Measurements from ENCODE around the gene PCSK4.

DNA sequence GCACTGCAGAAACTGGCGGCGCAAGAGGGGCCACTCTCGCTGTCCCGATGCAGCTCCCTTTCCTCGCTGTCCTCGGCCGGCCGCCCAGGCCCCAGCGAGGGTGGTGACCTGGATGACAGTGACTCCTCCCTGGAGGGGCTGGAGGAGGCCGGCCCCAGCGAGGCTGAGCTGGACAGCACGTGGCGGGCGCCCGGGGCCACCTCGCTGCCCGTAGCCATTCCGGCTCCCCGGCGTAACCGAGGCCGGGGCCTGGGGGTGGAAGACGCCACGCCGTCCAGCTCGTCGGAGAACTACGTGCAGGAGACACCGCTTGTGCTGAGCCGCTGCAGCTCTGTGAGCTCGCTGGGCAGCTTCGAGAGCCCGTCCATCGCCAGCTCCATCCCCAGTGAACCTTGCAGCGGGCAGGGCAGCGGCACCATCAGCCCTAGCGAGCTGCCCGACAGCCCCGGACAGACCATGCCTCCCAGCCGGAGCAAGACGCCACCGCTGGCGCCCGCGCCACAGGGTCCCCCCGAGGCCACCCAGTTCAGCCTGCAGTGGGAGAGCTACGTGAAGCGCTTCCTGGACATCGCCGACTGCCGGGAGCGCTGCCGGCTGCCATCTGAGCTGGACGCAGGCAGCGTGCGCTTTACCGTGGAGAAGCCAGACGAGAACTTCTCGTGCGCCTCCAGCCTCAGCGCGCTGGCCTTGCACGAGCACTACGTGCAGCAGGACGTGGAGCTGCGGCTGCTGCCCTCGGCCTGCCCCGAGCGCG is 23.5 kb downstream of the PCSK4 start:
- TF ChIP-seq POLR2A (IDR thresholded peaks at IDR 0.05; ENCODE audit: borderline replicate concordance, extremely low read depth, insufficient read depth, insufficient read length) (no peak), EZH2 (IDR thresholded peaks at IDR 0.05) (no peak), YY1 (IDR thresholded peaks at IDR 0.05; ENCODE audit: extremely low read depth, insufficient replicate concordance, low read depth, low read length) (no peak), POLR2AphosphoS5 (IDR thresholded peaks at IDR 0.05; ENCODE audit: low read depth, low read length) (no peak), ZNF274 (IDR thresholded peaks at IDR 0.05; ENCODE audit: low read depth, low read length) (no peak), SP1 (IDR thresholded peaks at IDR 0.05; ENCODE audit: low read depth) (no peak)
- TF ChIP-seq, protein P1, sequence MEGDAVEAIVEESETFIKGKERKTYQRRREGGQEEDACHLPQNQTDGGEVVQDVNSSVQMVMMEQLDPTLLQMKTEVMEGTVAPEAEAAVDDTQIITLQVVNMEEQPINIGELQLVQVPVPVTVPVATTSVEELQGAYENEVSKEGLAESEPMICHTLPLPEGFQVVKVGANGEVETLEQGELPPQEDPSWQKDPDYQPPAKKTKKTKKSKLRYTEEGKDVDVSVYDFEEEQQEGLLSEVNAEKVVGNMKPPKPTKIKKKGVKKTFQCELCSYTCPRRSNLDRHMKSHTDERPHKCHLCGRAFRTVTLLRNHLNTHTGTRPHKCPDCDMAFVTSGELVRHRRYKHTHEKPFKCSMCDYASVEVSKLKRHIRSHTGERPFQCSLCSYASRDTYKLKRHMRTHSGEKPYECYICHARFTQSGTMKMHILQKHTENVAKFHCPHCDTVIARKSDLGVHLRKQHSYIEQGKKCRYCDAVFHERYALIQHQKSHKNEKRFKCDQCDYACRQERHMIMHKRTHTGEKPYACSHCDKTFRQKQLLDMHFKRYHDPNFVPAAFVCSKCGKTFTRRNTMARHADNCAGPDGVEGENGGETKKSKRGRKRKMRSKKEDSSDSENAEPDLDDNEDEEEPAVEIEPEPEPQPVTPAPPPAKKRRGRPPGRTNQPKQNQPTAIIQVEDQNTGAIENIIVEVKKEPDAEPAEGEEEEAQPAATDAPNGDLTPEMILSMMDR (IDR thresholded peaks at IDR 0.05 in 2 of 3, conservative IDR thresholded peaks at IDR 0.05 in 1 of 3; ENCODE audit: borderline replicate concordance in 1 of 3, insufficient read depth in 1 of 3, low read depth in 2 of 3, low read length in 2 of 3) = no peak
- TF ChIP-seq, protein P2, sequence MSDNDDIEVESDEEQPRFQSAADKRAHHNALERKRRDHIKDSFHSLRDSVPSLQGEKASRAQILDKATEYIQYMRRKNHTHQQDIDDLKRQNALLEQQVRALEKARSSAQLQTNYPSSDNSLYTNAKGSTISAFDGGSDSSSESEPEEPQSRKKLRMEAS (IDR thresholded peaks at IDR 0.05) = no peak
- TF ChIP-seq, protein P3, sequence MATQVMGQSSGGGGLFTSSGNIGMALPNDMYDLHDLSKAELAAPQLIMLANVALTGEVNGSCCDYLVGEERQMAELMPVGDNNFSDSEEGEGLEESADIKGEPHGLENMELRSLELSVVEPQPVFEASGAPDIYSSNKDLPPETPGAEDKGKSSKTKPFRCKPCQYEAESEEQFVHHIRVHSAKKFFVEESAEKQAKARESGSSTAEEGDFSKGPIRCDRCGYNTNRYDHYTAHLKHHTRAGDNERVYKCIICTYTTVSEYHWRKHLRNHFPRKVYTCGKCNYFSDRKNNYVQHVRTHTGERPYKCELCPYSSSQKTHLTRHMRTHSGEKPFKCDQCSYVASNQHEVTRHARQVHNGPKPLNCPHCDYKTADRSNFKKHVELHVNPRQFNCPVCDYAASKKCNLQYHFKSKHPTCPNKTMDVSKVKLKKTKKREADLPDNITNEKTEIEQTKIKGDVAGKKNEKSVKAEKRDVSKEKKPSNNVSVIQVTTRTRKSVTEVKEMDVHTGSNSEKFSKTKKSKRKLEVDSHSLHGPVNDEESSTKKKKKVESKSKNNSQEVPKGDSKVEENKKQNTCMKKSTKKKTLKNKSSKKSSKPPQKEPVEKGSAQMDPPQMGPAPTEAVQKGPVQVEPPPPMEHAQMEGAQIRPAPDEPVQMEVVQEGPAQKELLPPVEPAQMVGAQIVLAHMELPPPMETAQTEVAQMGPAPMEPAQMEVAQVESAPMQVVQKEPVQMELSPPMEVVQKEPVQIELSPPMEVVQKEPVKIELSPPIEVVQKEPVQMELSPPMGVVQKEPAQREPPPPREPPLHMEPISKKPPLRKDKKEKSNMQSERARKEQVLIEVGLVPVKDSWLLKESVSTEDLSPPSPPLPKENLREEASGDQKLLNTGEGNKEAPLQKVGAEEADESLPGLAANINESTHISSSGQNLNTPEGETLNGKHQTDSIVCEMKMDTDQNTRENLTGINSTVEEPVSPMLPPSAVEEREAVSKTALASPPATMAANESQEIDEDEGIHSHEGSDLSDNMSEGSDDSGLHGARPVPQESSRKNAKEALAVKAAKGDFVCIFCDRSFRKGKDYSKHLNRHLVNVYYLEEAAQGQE (IDR thresholded peaks at IDR 0.05; ENCODE audit: low read depth) = no peak
